Neural progenitor cell (in vitro differentiated cells): ENCODE results near the gene ARHGDIA. TPM values are rescaled to one million over a fixed set of nuclear protein-coding genes. Genes with fewer than 3 reads are reported as not detected.

Source experiments
- DNase-seq: peaks from one replicate; pipeline ENCODE4 v3.0.0-alpha.2; 2016; ENCODE audit warnings: low spot score
- H2AFZ ChIP-seq: fragments of 200-600 bp; sonication (generic); replicated peaks from 2 replicates; pipeline ENCODE4 v1.6.1; 2016; ENCODE audit warnings: antibody characterized with exemption
- H3F3A ChIP-seq: fragments of 200-600 bp; sonication (generic); 2 replicates; pipeline ENCODE4 v1.6.1; 2016; ENCODE audit warnings: antibody characterized with exemption, low read depth
- H3K27ac ChIP-seq: fragments of 200-600 bp; sonication (generic); 2 replicates; pipeline ENCODE4 v1.5.1; 2016; ENCODE audit warnings: mild to moderate bottlenecking
- H3K27me3 ChIP-seq: fragments of 200-600 bp; sonication (generic); 2 replicates; pipeline ENCODE4 v1.6.1; 2016; ENCODE audit warnings: mild to moderate bottlenecking, moderate library complexity
- H3K36me3 ChIP-seq: fragments of 200-600 bp; sonication (generic); 2 replicates; pipeline ENCODE4 v1.5.1; 2016
- H3K4me1 ChIP-seq: fragments of 200-600 bp; sonication (generic); 2 replicates; pipeline ENCODE4 v1.6.1; 2016; ENCODE audit warnings: mixed run types
- H3K4me2 ChIP-seq: fragments of 200-600 bp; sonication (generic); 2 replicates; pipeline ENCODE4 v1.6.1; 2016
- H3K4me3 ChIP-seq: fragments of 200-600 bp; sonication (generic); 2 replicates; pipeline ENCODE4 v1.5.1; 2016
- H3K79me2 ChIP-seq: fragments of 200-600 bp; sonication (generic); 2 replicates; pipeline ENCODE4 v1.6.1; 2016; ENCODE audit warnings: low read depth
- H3K9ac ChIP-seq: fragments of 200-600 bp; sonication (generic); 2 replicates; pipeline ENCODE4 v1.6.1; 2016
- H3K9me3 ChIP-seq: fragments of 200-600 bp; sonication (generic); 2 replicates; pipeline ENCODE4 v1.5.1; 2016; ENCODE audit warnings: low read depth
- H4K20me1 ChIP-seq: fragments of 200-600 bp; sonication (generic); 2 replicates; pipeline ENCODE4 v1.6.1; 2016; ENCODE audit warnings: low read depth
- H3K27ac Mint-ChIP-seq: 3 replicates; pipeline ENCODE4 v1.8.0; 2021; ENCODE audit warnings: mixed read lengths
- H3K27me3 Mint-ChIP-seq: 2 replicates; pipeline ENCODE4 v1.8.0; 2022; ENCODE audit warnings: low read depth, mild to moderate bottlenecking, inconsistent platforms, moderate library complexity, mixed read lengths; ENCODE audit not compliant: insufficient read depth
- H3K36me3 Mint-ChIP-seq: 3 replicates; pipeline ENCODE4 v1.8.0; 2021; ENCODE audit warnings: mixed read lengths
- H3K4me1 Mint-ChIP-seq: 3 replicates; pipeline ENCODE4 v1.8.0; 2021; ENCODE audit warnings: mixed read lengths
- H3K4me3 Mint-ChIP-seq: 3 replicates; pipeline ENCODE4 v1.8.0; 2021; ENCODE audit warnings: mild to moderate bottlenecking, moderate library complexity, mixed read lengths
- H3K9me3 Mint-ChIP-seq: 3 replicates; pipeline ENCODE4 v1.8.0; 2020; ENCODE audit warnings: mixed read lengths
- EZH2 ChIP-seq: fragments of 200-600 bp; sonication (generic); IDR thresholded peaks from 2 replicates; pipeline ENCODE4 v1.6.1; 2017; ENCODE audit warnings: antibody characterized with exemption, mild to moderate bottlenecking, moderate library complexity
- EZH2phosphoT487 ChIP-seq: fragments of 200-600 bp; sonication (generic); IDR thresholded peaks from 2 replicates; pipeline ENCODE4 v1.6.1; 2017; ENCODE audit warnings: antibody characterized with exemption
- total RNA-seq: library from RNA; depleted of rRNA; stranded (reverse); fragments of >200 nt; gene quantifications from 2 replicates; pipeline ENCODE4 v1.2.3, GENCODE V29; 2015; ENCODE audit warnings: low replicate concordance
- TF ChIP-seq, protein P1 (sequence below): fragments of 200-600 bp; sonication (generic); IDR thresholded peaks from 2 replicates; pipeline ENCODE4 v1.5.1; 2017; ENCODE audit warnings: antibody characterized with exemption, mild to moderate bottlenecking

Gene ARHGDIA
- total RNA-seq, 1 donor from 2014 or later, result 25.1 TPM

GRCh38 chr17:81865358-81865732 lies 5.8 kb downstream of the ARHGDIA start:
- no peak overlapping the region for H3K4me2 ChIP-seq
- H3K4me1 ChIP-seq, result peaks cover 9% of the 10 kb centered on the region
- no peak overlapping the region for H3K27ac ChIP-seq
- no peak for DNase-seq
- H2AFZ ChIP-seq, result no peak overlapping the region
- H3K79me2 ChIP-seq, result peaks cover 42% of the 10 kb centered on the region
- Mint-ChIP-seq H3K27ac (no peak overlapping the region), H3K27me3 (peaks cover 11% of the 10 kb centered on the region), H3K4me1 (peaks cover 16% of the 10 kb centered on the region), H3K4me3 (peak overlapping the region; percentile 38), H3K9me3 (no peaks in the 10 kb centered on the region), H3K36me3 (peaks cover 6% of the 10 kb centered on the region)
- no peak overlapping the region for H3K4me3 ChIP-seq
- peaks cover 63% of the 10 kb centered on the region for H3F3A ChIP-seq
- no peaks in the 10 kb centered on the region for H3K27me3 ChIP-seq
- H4K20me1 ChIP-seq, result peaks cover 50% of the 10 kb centered on the region
- no peak overlapping the region for H3K9ac ChIP-seq
- no peaks in the 10 kb centered on the region for H3K9me3 ChIP-seq
- H3K36me3 ChIP-seq, result no peaks in the 10 kb centered on the region
- TF ChIP-seq, protein P1, sequence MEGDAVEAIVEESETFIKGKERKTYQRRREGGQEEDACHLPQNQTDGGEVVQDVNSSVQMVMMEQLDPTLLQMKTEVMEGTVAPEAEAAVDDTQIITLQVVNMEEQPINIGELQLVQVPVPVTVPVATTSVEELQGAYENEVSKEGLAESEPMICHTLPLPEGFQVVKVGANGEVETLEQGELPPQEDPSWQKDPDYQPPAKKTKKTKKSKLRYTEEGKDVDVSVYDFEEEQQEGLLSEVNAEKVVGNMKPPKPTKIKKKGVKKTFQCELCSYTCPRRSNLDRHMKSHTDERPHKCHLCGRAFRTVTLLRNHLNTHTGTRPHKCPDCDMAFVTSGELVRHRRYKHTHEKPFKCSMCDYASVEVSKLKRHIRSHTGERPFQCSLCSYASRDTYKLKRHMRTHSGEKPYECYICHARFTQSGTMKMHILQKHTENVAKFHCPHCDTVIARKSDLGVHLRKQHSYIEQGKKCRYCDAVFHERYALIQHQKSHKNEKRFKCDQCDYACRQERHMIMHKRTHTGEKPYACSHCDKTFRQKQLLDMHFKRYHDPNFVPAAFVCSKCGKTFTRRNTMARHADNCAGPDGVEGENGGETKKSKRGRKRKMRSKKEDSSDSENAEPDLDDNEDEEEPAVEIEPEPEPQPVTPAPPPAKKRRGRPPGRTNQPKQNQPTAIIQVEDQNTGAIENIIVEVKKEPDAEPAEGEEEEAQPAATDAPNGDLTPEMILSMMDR, result no peak
- no peak for TF ChIP-seq EZH2phosphoT487
- no peak for TF ChIP-seq EZH2

DNA sequence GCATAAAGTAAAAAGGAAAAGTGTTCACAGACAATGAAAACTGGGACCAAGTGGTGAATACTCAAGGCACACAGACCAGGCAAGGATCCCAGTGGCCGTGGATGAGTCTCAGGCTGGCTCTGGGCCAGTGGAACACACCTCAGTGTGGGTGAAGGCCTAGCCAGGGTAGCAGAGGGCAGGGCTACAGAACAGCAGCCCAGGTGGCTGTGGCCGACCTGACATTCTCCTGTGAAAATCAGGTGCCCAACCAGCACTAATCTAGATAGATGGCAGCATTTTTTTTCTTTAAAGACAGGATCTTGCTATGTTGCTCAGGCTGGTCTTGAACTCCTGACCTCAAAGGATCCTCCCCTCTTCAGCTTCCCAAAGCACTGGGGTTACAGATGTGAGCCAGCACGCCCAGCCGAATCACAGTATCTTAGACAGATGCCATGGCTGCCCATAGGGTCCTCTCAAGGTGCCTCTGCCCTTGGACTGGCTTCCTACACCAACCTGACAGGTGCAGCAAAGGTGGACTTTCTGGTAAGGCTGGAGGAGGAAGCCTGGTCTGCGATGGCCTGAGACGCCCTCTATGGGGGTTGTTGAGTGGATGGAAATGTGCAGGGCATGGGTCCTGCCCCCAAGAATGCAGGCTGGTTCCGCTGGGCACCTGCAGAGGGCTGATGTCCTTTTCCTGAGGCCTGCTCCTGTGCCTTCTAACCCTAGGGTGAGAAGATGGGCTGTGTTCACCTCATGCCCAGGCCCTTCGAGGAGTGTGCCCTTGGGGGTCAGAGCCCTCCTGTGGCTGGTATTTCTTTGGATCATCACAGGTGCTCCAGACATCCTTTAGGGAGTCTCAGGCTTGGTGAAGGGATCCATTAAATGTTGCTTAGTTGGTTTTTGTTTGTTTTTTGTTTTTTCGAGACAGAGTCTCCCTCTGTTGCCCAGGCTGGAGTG lies 7.0 kb downstream of the ARHGDIA start:
- Histone ChIP-seq H3K9ac (no peak overlapping the region), H3K4me3 (no peak overlapping the region), H3K4me2 (no peak overlapping the region), H3K4me1 (peaks cover 5% of the 10 kb centered on the region), H3K27ac (no peak overlapping the region), H3K79me2 (peaks cover 46% of the 10 kb centered on the region), H2AFZ (no peak overlapping the region), H3K27me3 (no peaks in the 10 kb centered on the region), H3K9me3 (no peaks in the 10 kb centered on the region), H4K20me1 (peaks cover 45% of the 10 kb centered on the region), H3K36me3 (no peaks in the 10 kb centered on the region), H3F3A (peaks cover 58% of the 10 kb centered on the region)
- TF ChIP-seq EZH2 (no peak), EZH2phosphoT487 (no peak)
- TF ChIP-seq, protein P1, result no peak
- Mint-ChIP-seq H3K4me1 (peaks cover 16% of the 10 kb centered on the region), H3K27me3 (peaks cover 11% of the 10 kb centered on the region), H3K27ac (no peak overlapping the region), H3K9me3 (no peaks in the 10 kb centered on the region), H3K4me3 (peak overlapping the region; percentile 80), H3K36me3 (peaks cover 9% of the 10 kb centered on the region)
- no peak for DNase-seq

GRCh38 chr17:81863123-81863675 lies 7.9 kb downstream of the ARHGDIA start:
- no peak overlapping the region for H2AFZ ChIP-seq
- Mint-ChIP-seq H3K4me3 (peak overlapping the region; percentile 80), H3K27ac (no peak overlapping the region), H3K27me3 (peaks cover 11% of the 10 kb centered on the region), H3K9me3 (no peaks in the 10 kb centered on the region), H3K4me1 (peaks cover 16% of the 10 kb centered on the region), H3K36me3 (peaks cover 9% of the 10 kb centered on the region)
- no peak overlapping the region for H3K4me3 ChIP-seq
- peaks cover 53% of the 10 kb centered on the region for H3F3A ChIP-seq
- H3K27me3 ChIP-seq, result no peaks in the 10 kb centered on the region
- H3K4me1 ChIP-seq, result peaks cover 7% of the 10 kb centered on the region
- peaks cover 55% of the 10 kb centered on the region for H3K79me2 ChIP-seq
- H3K4me2 ChIP-seq, result no peak overlapping the region
- no peaks in the 10 kb centered on the region for H3K9me3 ChIP-seq
- no peaks in the 10 kb centered on the region for H3K36me3 ChIP-seq
- H4K20me1 ChIP-seq, result peaks cover 45% of the 10 kb centered on the region
- H3K27ac ChIP-seq, result no peak overlapping the region
- TF ChIP-seq EZH2phosphoT487, result no peak
- no peak for TF ChIP-seq EZH2
- TF ChIP-seq, protein P1, result no peak
- DNase-seq, result no peak
- H3K9ac ChIP-seq, result no peak overlapping the region
